HG03097 (cell line): ENCODE results near the gene BTN1A1.

Source experiments
- ATAC-seq: cut with Tn5 transposase; IDR thresholded peaks from one replicate; pipeline ENCODE4 v1.9.1; 2021; ENCODE audit not compliant: unreplicated experiment, low FRiP score

Gene BTN1A1

DNA sequence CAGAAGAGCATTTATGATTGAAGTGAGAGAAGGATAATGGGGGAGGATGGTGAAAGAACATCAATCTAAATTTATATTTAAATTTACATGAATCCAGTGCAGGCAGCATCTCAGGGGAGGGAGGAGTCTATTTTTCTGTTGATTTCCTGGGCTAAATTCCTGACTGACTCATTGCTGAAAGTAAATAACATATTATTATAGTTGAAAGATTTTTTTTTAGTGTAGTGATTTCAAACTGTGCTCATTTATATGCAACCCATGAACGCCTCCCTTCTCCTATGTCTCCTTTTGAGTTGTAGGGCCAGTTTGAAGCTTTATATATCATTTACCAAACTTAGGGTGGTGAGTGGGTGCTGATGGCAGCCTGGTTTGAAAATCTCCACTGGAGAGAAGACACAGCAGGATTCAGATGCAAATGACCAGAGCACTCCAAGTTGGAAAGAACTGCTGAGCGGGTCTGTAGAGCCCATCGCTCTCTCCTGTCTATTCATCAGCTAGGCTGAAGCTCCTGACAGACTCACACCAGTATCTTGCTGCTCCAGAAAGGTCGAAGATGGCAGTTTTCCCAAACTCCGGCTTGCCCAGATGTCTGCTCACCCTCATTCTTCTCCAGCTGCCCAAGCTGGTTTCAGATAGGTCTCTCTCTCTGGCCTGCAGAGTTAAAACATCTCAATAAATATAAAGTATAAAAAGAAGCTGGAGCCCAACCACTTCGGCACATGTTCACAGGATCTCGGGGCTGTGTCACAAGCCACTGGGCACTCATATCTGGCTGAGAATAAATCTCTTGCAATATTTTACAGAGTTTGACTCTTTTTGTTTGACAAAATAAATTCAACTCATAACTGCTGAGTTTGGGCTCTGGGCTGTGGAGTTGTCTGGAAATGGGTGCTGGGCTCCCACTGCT, 24.0 kb upstream of the BTN1A1 start:
- ATAC-seq, result no peak

DNA sequence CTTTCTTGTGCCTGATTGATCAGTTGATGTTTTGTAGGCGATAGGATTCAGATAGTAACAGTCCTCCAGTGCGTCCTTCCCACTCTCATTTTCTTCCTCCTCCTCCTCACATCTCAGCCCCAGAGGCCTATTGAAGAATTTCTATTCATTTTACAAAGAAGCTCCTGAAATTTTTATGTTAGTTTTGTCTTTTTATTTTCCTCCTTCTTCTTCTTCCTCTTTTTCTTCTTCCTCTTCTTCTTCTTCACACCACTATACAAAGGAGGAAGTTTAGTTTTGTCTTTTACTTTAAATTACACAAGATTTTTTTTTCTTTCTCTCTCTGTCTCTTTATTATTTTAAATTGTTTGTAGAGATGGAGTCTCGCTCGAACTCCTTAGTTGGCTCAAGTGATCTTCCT, 23.2 kb upstream of the BTN1A1 start:
- ATAC-seq, result no peak

DNA sequence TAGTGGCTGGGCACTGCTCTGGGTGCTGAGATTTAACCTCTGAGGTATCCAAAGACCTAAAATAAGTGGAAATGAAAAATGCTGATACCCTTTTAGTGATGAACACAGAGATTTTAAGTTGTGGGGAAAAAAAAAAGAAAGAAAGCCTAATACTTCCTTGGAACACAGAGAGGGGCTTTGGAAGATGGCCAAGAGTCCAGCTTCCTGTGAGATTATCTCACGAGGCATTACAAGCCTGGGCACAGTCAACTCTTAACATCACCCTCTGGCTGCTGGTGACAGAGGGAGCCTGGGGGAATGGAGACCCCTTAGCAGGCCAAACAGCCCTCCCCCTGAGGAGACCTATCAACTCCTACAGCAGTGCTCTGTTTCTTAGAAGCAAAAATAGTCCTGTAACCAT, 22.7 kb upstream of the BTN1A1 start:
- ATAC-seq, result no peak

DNA sequence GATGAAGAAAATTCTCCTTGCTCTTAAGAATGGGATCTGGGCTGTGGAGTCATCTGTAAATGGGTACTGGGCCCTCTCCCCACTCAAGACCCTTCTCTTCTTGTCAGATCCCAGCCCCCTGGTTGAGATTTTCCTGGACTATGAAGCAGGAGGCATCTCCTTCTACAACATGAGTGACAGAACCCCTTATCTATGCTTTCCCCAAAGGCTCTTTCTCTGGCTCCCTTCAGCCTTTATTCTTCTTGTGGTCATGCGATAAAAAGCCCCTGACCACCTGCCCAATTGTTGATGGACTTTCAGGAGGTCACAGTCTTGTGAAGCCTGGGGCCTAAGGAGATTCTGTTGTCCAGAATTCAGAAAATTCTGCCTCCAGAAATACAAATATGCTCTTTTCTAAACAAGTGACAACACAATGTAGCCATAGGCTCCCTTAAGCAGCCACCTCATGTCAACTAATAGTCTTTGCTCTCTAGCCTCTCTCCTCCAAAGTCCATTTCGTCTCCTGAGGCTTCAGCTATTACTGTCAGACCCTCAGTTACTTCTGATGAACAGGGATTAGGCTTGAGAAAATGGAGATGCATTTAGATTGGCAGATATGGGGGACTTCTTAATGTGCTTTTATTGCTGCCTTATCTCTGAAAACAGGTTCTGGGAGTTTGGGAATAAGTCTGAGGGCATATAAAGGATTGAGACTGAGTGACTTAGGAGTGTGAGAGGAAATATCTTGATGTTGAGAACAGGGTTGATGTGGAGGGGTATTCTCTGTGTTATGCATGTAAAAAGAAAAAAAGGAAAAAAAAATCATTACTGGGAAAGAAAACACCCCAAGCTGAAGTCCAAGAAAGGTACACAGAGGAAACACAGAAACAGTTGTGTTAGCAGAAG, 21.8 kb upstream of the BTN1A1 start:
- no peak for ATAC-seq

DNA sequence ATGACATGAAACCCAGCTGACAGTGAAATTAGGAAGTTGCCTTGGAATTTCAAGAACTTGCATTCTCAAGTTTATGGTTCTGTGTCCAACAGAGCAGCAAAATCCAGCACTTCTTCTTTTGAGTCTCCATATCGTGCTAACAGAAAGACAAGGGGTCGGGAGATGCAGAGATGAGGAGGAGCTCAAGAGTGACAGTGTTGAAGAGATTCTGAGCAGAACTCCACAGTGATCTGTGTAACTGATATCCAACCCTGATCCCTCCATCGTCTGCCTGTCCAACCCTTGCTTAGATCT, 21.2 kb upstream of the BTN1A1 start:
- no peak for ATAC-seq

DNA sequence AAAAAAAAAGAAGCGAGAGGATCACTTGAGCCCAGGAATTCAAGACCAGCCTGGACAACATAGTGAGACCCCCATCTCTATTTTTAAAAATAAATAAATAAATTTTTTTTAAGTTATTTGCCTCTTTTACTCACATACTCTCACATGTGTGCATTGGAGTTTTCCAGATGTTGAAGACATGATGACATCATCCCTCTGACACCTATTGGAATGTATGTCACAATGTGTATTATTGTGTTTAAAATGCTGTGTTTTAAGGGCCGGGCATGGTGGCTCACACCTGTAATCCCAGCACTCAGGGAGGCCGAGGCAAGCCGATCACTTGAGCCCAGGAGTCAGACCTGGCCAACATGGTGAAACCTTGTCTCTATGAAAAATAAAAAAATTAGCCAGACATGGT, 17.8 kb upstream of the BTN1A1 start:
- ATAC-seq, result no peak

DNA sequence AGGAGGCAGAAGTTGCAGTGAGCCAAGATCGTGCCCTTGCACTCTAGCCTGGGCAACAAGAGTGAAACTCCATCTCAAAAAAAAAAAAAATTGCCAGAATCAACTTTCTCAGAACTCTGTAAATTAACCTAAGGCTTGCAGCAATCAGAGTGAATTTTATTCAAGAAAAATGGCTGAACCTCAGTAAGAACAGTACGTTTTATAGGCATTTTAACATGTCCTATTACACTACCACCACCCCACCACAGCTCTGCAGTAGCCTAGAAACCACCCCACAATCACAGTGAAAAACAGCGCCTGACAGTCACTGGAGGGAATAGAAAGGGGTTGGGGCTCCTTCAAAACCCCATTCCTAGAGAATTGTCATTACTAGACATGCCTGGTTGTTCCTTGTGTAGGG, 16.4 kb upstream of the BTN1A1 start:
- no peak for ATAC-seq

DNA sequence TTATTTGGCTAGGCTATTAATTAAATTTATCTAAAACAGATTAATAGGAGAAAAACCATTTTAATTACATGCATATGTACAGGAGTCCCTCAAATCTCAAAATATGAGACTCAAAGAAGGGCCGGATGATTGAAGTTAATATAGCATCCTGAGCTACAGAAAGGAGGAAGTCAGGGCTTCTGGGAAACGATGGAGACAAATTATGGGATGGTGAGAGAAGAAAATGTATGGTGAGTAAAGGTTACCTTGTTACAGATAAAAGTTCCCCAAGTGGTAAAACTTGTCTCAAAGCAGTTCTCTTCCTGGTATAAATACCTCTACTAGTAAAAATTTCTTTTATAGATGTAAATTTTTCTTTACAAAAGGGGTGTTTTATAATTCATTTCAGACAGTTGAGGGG, 15.9 kb upstream of the BTN1A1 start:
- ATAC-seq, result no peak

DNA sequence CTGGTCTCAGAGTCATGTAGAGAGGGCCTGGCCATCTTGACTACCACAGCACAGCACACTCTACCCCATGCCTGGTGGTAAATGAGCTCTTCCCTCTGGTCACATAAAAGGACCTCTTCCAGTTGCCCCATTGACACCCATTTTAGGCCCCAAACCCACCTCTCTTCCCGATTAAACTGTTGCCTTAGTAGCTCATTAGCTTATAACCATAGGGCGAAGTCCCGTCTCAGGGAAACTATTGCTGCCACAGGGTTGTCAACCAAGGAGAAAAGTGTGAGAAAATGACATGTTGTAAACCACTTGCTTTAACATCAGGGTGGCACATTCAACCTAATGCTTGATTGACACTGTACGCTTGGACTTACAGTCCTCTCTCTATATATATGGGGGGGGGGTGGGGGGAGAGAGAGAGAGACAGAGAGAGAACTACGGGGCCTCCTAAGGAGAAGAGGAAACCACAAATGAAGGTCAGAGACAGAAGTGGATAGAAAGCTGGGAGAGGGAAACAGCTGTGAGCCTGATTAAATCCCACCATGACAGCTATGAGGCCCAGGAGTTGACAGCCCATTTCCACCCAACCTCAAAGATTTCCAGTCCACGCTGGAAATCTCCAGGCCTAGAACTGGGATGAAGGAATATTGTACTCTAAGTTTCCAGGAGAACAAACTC, 14.9 kb upstream of the BTN1A1 start:
- no peak for ATAC-seq

DNA sequence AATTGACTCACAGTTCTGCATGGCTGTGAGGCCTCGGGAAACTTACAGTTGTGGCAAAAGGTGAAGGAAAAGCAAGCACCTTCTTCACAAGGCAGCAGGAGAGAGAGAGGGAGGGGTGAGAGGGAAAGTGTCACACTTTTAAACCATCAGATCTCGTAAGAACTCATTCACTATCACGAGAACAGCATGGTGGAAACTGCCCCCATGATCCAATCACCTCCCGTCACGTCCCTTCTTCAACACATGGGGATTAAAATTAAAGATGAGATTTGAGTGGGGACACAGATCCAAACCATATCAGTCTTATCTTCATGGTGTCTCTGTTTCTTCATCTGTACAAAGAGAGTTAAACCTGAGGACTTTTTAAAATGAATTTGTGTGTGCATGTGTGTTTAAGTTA, 13.7 kb upstream of the BTN1A1 start:
- no peak for ATAC-seq

DNA sequence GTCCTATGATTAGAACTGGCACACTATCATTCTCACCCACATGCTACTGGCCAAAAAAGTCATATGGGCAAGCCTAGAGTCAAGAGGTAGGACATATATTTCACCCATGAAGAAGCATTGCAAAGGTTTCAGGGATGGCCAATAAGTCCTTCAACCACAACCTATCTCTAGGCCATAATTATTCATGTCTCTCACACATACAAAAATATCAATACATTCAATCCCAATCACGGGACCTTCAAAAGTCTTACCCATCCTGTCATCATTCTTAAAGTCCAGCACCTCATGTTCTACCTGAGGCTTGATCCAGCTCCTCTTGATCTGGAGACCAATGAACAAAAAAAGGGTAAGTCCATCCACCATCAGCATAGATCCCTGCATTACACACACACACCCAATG, 12.6 kb upstream of the BTN1A1 start:
- ATAC-seq, result no peak

DNA sequence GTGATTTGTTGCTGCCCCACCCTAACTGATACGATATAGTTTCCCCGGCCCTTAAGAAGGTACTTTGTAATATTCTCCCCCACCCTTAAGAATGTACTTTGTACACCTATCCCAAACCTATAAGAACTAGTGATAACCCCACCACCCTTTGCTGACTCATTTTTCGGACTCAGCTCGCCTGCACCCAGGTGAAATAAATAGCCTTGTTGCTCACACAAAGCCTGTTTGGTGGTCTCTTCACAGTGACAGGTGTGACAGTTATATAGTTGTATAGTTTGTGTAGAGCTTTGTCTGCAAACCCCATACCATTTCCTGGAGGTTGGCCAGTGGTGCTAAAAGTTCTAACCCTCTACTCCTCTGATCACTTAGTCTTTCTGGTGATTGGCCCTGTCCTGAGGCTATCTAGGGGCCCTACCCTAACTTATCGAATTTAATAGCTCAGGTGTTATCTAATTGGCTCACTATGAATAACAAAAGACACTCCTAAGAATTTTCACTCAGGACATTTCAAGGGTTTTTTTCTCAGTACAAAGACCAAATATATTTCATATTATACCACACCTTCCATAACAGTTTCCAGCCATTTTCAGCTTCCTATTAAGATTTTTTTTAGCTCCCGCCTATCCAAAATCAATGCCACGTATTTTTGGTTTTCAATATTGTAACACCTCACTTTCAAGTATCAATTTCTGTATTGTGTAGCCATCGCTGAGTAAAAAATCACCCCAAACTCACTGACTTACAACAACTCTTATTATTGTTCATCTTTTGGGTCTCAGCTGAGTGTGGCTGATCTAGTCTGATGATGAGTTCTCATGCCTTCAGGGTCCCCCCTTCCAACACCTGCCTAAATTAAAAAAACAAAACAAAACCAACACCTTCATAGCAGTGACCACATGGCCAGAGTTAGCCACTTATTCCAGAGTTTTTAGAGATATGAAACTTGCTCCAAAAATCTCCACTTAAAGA, 9.8 kb upstream of the BTN1A1 start:
- ATAC-seq, result no peak

DNA sequence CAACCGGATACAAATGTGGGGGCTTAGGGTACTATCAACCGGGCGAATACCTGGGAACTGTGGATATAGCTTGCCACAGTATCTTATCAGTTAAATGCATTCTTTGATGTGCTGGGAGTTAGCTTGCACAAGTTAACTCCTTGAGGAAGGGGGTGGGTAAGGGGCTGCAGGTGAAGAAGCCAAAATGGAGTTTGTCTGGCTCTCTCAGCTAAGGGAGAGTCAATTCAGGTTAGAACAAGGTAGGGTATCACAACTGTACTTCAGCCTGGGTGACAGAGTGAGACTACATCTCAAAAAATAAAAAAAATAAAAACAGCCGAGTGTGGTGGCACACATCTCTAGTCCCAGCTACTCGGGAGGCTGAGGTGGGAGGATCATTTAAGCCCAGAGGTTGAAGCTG, 8.5 kb upstream of the BTN1A1 start:
- no peak for ATAC-seq

DNA sequence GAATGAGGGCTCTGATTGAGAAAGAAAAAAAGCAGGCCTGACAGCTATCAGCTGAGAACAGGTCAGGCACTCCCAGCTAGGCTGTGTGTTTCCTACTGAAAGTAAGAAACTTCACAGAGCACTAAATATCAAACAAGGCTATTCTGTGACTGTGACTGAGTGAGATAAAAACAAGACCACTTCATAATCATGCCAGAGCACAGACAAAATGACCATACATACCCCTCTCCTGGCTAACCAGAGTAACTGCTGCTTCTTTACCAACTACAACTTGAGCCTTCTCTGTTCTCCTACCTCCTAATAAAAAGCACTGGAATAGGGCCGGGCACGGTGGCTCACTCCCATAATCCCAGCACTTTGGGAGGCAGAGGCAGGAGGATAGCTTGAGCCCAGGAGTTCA, 6.8 kb upstream of the BTN1A1 start:
- no peak for ATAC-seq

DNA sequence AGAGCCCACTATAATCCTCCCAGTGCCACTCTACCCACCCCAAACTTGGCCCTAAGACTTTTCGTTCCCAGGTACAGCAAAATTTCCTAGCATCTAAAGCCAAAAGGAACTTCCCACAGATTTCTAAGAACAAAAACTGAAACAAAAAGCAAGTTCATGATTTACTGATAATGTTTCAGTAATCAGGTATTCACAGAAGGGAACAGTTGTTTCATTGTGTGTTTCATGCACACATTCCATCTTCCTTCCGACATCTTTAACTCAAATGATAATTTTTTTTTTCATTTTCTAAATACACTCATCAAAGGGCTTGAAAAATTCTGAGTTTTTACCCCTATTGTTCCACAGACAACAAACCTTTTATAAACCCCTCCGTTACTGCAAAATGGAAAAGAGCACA, 6.0 kb upstream of the BTN1A1 start:
- no peak for ATAC-seq

DNA sequence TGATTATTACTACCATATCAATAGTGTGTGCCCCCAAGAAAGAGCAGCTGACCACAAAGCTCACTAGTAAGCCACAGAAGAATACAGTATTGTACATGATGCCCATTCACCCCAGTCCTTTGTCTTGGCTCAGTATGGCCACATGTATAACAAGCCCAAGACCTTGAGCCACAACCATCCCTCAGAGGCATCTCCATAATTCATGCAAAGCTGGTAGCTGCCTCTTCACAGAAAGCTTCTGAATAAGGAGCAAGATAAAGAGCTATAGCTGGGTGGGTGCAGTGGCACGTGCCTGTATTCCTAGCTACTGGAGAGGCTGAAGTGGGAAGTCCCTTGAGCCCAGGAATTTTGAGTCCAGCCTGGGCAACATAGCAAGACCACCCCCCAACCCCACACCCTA, 4.8 kb upstream of the BTN1A1 start:
- ATAC-seq, result no peak

DNA sequence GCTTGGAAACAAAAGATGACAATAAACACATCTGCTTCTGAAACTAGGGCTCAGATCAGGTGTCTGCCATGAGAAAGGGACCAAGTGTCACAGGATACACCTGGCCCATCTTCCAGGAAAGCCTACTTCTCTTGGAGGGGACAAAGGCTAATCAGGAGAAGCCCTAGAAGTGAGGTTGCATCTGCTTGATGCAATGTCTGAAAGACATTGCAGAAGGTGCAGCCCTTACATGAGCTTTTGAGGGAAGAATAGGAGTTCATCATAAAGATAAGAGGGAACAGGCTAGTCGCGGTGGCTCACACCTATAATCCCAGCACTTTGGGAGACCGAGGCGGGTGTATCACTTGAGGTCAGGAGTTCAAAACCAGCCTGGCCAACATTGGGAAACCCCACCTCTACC, 2.5 kb upstream of the BTN1A1 start:
- ATAC-seq, result no peak

DNA sequence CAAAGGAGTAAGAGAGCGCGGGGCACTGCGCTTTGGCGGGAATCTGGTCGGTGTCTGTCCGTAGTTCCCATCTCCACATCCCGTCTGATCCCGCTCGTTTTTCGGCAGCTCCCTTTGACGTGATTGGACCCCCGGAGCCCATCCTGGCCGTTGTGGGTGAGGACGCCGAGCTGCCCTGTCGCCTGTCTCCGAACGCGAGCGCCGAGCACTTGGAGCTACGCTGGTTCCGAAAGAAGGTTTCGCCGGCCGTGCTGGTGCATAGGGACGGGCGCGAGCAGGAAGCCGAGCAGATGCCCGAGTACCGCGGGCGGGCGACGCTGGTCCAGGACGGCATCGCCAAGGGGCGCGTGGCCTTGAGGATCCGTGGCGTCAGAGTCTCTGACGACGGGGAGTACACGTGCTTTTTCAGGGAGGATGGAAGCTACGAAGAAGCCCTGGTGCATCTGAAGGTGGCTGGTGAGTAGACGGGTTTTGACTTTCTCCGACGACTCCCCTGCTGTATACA, 1.4 kb downstream of the BTN1A1 start:
- no peak for ATAC-seq

DNA sequence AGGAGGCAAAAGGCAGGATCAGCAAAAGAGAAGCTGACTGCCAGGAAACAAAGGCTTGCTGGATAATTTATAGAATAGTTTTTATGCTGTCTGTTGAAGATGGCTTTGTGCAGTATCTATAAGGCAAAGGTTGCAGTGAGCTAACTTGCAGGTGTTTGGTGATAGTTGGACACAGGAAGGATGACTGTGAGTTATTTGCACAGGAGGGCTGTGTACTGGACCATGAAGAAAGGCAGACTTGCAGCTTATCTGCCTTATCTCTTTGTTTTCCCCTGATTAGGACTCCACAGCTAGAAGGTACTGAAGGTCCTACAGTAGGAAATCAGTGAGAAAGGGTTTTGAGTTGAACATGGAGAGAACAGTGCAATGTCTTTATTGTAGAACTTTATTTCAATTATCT, 2.1 kb downstream of the BTN1A1 start:
- ATAC-seq, result no peak

DNA sequence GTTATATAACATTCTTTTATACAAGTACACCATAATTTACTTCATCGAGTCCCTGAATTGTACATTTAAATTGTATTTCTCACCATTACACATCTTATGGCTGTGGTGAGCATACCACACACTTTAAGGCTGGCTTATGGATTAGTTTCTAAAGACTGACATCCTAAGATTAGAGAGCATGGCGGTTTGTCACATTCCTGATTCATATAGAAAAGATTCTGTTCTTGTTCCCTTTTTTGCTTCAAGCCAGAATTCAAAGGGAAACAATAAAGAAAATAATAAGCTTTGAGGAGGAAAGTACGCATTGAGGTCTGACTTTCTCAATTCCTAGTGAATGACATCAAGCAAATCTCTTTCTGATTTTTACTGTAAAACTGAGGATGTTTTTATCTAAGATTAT, 2.5 kb downstream of the BTN1A1 start:
- no peak for ATAC-seq
